ENCODE measurements around the gene HOXD11.

The HOXD11 gene

DNA sequence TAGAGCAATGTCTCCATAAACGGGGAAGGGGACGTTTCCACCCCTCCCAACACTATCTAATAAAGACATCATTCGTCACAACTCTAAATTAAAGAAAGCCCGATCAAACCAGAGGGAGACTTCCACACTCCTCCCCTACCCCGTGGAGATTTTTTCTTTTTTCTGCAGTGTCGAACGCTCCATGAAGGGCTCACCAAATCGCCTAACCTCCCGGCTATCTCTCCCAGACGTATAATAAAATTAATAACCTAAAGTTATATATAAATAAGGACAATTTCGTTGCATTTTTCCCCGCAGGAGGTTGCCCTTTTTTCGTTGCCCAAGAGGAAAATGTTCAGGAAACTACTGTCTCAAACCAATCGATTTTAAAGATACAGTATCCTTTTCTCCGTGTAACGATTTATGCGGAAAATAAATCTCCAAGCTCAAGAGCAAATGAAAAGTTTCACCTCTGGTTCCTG is 25.7 kb upstream of the HOXD11 start:
- no peak for DNase-seq (ENCODE audit: low read depth, low spot score)

DNA sequence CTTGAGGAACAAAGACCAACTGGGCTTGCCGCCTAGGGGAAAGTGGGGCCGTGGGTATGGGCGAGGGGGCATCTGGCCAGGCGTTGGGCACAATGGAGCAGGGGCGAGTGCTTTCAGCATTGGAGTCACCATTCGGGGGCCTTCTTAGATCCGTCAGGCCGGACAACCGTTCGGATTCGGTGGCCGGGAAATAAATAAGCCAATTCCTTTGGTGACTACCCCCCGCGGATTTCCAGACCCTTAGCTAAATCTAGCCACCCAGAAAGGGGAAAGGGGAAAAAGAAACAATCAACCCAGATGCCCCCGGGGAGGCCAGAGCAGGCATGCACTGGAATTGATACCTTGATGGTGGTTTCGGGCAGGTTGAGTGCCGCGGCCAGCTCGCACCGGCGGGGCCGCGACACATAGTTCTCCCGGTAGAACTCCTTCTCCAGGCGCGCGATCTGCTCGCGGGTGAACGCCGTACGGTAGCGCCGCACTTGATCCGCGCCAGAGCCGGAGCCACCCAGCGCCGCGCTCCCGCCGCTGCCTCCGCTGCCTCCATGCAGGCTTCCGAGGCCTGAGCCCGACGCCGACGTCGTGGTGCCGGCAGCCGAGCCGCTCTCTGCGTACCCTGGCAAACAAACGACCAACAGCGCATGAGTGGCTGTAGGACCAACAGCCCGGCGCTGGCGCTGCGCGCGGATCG is 25.1 kb upstream of the HOXD11 start:
- no peak for DNase-seq (ENCODE audit: low read depth, low spot score)

DNA sequence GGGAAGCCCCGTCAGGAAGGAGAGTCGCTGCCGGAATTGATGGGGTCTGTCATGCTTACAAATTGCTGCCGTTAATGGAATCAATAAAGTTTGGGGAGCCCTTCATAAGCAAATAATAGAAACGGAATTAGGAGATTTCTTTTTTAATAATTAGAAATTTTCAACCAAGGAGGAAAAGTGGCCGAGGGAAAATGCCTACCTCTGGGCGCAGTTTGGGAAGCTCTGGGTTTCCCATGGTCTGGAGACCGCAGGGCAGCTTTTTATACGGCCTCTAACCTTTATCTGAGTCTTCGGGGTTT is 24.6 kb upstream of the HOXD11 start:
- no peak for DNase-seq (ENCODE audit: low read depth, low spot score)

DNA sequence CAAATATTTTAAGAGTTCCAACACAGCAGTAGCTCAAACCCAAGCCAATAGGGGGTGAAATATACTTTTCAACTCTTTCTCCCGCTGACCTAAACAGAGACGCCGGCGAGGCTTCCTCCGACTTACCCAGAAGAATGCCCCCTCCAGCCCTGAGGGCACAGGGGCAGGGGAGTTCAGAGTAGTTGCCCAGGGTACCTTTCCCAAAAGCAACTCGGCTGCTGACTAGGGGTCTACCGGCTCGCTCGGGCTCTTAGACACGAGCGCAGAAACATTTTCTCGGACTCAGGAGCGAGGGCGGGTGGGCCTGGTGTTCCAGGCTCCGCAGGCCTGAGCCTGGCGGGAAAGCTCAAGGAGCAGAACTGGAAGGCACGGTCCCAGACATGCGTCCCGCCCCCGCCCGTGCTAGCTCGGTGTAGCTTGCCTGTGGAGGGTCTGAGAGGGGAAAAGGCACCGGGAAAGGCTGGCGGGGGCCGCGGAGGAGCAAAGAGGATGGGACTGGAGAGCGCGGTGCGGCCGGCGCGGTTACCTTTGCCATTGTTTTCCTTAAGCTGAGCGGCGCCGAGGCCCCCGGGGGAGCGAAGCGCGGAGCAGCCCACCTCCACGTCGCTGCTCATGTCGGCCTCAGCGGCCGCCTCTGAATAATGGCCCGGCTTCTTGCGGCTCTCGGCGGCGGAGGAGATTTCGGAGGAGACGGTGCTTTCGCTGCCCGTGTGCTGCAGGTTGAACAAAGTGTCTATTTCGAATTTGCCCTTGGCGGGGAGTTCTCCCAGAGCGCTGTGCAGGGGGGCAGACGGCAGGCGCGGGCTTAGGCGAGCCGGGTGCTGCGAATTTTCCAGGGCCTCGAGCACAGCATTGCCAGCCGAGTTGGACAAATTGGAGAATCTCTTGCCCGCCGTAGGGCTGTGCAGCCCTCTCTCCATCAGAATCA is 24.0 kb upstream of the HOXD11 start:
- DNase-seq (ENCODE audit: low read depth, low spot score) = no peak

DNA sequence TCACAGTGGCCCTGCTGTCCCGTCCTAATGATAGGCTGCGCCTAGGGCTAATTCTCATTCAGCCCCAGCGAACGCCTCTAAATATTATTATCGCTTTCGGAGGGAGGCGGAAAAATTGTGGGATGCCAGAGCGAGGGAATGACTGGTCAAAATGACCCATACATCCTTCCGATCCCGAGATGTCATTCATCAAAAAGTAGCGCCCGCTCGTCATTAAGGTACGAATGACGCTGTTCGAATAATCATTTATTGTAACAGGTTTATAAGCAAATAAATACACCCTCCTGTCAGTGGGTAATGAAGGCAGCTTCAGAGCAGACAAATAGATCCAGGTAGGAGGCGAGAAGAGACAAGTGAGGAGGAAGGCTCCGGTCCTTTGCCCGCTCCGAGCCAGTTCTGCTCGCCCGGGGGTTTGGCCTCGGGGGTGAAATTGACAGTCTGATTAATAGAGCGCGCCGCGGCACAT is 23.3 kb upstream of the HOXD11 start, which contains the start of gene EVX2:
EVX2 (minus strand) TSS at position 167 of the 466 bp plus-strand sequence. CDS start 186 bp downstream, outside the sequence.
- no peak for DNase-seq (ENCODE audit: low read depth, low spot score)

DNA sequence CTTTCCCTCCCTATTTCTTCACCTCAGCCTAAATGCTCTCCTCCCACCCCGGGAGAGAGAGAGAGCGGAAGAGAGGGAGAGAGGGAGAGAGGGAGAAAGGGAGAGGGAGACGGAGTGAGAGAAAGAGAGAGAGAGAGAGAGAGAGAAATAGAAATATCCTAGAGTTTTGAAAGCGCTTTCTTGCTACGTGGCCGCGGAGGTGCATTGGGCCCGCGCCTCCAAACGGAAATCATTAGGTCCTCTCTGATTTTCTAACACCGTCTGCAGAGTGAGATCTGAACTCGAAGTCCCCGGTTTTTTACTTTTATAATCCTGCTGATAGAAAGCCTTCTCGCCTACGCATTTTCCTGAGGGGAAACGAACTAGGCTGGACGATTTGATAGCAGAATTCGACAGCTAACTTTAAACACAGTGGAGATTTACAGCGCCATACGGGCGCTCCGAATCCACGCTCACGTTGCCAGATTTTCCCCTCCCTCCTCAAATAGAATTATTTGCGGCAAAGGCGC is 22.4 kb upstream of the HOXD11 start:
- no peak for DNase-seq (ENCODE audit: low read depth, low spot score)

DNA sequence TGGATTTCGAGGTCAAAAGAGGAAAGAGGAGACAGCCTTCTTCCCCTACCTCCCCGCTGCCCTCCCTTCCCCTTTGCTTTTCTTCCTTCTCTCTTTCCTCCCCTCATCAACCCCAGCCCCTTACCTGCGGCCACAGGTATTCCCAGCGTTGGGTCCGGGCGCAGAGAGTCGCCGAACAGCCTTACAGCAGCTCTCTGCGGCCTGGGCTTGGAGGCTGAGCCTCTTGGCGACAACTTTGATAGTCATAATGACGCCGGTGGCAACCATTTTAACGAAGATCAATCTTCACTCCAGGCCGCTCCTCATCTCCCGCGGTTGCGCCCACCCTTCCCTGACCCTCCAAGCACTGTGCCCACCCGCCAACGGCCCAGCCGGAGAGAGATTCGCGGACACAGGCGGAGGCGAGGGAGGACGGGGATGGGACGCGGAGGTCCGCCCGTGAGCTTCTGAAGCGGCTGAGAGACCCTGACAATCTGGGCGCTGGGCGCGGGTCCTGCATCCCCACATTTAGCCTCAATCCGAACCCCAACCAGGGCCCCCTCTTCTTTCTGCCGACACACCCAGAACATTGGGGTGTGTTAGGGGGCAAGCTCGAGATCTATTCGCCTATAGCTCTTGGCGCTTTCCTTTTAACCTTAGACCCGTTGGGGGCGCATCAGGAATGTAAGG is 21.8 kb upstream of the HOXD11 start:
- DNase-seq (ENCODE audit: low read depth, low spot score) = no peak

DNA sequence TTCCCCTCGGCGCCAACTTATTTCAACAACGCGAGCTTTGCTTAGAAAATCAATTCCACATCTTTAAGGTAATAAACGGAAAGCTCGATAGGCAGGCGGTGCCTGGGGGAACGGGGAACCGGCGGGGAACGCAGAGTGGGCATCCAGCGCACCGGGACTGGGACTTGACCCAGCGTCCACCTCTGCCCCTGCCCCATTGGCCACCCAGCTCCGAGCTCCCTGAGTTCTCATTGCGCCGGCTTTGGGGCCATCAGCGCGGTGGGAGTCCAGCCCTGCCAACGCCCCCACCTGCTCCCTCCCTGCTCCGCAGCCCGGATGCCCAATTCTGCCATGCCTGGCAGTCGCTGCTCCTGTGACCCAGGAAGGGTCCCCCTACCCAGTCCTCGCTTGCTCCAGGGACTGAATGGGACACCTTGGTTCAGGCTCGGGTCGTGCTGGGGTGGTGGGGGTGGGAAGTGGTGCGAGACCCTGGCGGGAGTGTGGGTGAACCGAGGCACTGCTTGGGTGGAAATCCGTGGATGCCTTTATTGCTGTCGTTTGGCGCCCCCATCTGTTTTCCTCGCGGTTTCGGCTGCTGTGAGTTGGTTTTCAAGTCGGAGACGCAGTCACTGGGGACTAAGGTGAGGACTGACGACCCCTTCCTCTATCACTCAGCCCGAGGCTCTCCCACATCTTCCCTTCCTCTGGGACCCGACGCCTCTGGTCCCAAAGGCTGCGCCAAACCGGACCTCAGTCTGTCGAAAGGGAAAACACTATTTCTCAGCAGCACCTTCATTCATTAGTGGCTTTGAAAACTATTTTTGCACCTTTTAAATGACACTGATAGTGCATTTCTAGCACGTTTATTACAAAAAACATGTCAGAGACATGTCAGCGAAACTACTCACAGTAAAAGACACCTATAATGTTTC is 21.0 kb upstream of the HOXD11 start:
- DNase-seq (ENCODE audit: low read depth, low spot score) = no peak

DNA sequence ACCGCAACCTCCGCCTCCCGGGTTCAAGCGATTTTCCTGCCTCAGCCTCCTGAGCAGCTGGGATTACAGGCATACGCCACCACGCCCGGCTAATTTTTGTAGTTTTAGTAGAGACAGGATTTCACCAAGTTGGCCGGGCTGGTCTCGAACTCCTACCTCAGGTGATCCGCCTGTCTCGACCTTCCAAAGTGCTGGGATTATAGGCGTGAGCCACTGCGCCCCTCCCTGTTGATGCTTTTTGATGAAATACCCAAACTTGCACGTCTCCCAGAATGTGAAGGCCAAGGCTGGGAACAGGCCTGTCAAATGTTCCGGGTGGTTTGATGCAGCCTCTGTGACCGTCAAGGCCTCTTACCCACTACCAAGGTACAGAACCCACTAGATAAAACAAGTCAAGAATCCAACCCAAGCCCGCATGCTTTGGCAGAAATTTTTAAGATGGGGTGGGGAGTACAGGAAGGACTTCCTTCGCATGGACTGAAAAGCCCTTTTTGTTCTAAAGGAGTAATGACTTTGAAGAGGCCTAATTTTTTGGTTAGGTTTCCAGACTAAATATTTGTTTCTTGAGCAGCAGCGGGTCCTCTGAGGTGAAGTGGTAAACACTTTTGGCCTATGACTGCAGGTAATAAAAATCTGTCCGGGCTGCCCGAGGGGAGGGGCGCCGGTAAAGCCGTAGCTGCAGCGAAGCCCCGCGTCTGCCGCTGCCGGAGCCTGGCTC is 19.6 kb upstream of the HOXD11 start:
- no peak for DNase-seq (ENCODE audit: low read depth, low spot score)

DNA sequence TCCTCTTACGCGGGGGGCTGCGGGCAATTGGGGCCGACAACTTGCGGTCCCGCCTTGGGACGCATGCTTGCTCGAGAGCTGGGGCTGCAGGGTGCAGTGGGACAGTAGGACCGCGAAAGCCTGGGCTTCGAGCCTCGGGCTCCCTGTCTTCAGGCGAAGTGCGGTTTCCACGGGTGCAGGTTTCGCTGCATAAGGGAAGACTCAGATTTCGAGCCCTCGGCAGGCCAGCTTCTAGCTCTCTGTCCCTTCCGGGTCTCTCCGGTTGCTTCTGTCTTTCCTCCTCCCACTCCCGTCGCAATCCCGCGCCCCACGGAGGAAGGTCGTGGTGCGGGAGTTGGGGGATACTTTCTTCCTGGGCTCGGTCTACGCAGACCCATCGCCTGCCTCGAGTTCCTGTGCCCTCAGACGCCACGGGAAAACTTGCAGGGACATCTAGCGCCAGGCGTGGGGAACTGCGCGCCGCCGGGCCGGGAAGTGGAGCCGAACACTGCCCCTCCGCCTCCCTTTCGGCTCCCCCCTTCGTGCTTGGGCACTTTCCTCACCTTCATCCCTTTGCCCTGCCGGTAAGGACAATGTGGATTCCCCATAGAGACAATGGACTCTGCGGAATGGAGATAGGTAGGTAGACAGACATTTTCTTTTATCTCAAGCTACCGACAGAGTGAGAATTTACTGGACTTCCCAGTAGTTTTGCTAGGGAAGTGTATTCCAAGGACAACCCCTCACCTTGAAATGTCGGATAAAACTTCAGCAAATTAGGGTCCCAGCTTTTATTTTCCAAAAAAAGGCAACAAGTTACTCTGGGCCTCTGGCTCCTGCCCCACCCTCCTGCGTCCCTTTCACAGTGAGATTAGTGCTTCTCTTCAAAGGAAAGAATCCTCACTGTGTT is 18.8 kb upstream of the HOXD11 start:
- no peak for DNase-seq (ENCODE audit: low read depth, low spot score)

DNA sequence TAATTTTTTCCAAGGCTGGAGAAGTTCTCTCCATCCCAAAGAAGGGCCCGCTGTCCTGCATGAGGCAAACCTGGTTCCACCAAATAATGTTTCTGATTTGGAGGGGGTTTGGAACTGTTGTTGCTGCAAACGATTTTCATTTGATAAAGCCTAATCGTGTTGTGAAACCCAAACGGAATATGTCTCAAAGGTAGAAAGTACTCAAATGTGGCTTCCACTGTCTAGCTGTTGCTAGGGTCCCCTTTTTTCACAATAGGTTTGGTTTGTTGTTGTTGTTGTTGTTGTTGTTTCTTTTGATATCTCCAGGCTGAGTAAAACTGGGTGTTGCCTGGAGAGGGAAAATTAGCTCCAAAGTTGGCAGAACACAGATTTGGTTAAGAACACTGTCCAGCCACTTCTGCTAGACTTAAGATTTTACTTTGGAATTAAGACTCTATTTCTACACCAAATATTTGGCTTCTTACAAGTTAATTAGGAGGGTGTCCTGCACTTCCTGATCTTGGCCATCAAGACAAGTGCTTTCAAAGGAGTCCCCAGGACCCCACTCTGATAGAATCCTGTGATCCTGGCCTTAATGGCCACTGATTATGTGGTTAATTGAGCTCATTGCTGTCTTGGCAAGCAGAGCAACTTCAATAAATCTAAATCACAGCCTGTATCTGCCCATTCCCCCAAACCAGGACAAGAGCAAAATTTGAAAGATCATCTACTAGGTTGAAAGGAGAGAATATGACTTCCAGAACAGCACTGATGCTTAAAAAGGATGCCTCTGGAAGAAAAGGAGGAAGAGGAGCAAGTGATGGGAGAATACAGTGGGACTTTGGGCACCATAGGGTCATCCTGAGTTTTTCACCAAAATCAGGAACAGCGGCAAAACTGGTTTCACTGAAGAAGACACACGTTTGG is 17.9 kb upstream of the HOXD11 start:
- DNase-seq (ENCODE audit: low read depth, low spot score) = no peak

DNA sequence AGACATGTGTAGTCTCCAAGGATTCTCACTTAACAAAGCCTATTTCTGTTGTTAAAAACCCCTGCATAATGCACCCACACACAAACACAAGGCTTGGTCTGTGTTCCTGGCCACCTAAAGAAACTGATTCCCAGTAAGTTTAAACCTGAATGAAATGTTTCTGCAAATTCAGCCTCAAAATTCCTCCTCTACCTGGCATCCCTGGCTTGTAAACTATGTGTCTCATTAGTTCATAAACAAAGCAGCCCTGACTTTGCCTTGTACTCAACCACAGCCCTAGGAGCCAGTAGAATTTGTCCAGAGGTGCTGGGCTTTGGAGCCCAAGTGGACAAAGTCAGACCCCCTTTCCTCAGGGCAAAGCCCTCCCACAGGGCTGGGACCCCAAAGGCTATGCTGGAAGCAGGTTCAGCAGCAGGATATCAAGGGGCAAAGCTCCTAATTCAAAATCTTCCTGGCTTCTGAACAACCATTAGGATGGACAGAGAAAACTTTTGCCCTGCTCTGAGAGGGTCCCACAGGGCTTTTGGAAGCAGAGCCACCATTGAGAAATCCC is 17.2 kb upstream of the HOXD11 start:
- DNase-seq (ENCODE audit: low read depth, low spot score) = no peak

DNA sequence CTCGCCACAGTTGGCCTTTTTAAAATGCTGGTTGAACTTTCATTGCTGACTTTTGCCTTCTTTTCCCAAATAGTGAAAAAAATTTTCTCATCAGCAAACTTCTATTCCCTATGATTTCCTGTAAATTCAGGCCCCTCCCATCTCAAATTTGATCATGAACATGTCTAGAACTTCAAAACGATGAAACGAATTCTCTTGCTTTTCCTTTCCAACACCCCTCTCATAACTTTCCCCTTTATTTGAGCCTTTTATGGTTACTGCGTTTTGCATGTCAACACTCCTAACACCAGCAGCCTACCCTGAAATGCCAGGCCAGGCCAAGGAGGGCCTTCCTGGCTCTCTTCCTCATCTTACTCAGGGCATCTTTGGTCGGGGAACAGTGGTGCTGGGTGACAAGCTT is 16.2 kb upstream of the HOXD11 start:
- no peak for DNase-seq (ENCODE audit: low read depth, low spot score)

DNA sequence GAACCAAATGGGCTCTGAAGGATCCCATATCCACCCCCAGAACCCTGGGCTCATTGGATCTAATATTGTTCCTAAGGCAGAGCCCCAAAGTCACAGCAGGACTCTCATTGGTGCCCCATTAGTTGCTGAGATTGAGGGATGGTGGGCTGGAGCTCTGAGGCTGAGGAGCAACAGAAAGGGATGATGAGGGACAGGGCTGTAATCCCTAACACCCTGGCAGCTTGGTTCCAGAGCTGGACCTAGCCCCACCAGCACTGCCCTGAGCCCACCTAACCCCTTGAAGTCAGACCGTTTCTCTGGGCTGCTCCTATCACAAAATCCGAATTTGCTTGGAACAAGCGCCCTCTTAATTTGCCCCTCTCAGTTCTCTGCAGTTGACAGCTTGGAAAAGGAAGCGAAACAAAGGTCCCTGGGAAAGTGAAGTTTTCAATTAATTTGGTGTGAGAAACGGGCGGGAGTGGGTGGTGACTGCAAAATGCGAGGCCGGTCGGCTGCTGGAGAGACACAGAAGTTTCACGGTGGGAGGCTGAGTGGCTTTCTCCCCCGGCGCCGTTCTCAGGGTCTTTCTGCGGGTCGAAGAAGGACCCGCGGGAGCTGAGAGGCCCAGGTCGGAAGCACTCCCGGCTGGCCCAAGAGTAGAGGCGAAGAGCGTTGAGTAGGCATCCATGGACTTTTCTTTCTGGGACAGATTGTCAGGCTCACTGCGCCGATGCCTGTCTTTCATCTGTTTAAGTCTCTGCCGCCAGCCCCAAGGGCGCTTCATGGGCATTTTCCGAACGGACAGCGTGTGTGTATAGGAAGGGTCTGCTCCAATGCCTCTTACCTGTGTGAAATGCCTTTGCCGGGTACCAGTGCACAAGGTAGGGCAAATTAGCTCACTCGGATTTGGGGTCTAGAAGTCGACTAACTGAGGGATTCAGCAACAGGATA is 15.5 kb upstream of the HOXD11 start:
- DNase-seq (ENCODE audit: low read depth, low spot score) = no peak

DNA sequence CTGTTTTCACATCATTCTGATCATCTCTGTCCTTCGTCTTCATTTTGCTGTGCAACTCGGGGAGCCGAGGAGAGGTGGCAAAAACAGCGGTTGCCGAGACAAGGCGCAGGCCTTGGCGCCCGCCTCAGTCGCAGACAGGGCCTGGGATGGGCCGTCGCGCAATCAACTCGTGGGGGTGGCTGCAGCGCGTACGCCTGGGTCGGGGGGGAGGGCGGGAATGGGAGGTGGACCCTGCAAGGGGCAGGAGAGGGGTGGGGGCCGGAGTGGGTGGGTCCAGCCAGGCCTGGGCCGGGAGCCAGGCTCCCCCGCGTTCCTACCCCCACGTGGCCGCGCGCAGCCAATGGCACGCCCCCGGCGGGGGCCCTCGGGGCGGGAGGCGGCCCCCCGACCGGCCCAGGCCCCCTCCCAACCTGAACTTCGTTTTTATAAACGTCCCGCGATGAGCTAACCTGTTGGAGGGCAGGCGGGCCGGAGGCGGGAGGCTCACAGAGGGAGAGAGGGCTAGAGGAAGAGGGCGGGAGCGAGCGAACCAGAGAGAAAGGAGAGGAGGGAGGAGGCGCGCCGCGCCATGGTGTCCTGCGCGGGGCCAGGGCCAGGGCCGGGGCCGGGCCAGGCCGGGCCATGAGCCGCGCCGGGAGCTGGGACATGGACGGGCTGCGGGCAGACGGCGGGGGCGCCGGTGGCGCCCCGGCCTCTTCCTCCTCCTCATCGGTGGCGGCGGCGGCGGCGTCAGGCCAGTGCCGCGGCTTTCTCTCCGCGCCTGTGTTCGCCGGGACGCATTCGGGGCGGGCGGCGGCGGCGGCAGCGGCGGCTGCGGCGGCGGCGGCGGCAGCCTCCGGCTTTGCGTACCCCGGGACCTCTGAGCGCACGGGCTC is 14.6 kb upstream of the HOXD11 start, which contains the start of gene HOXD13:
HOXD13 (plus strand) TSS at position 452 of the 875 bp plus-strand sequence; CDS start at position 622, 170 bp downstream.
- no peak for DNase-seq (ENCODE audit: low read depth, low spot score)
